Skeletal muscle tissue (tissue), 4 donors: ENCODE data around the gene PDE4D. TPM values are rescaled to one million over a fixed set of nuclear protein-coding genes. Genes with fewer than 3 reads are reported as not detected.

Experiments
- H3K27ac ChIP-seq: one replicate; pipeline ENCODE4 v1.7.0; 2013; ENCODE audit warnings: mild to moderate bottlenecking, low read depth, low read length, inconsistent platforms
- H3K27me3 ChIP-seq, 3 donors: one replicate each; pipeline ENCODE4 v1.7.0; 2013; ENCODE audit warnings: low read length in 3 of 3; ENCODE audit not compliant: control insufficient read depth in 3 of 3, insufficient read depth in 3 of 3
- H3K36me3 ChIP-seq, 3 donors: one replicate each; pipeline ENCODE4 v1.7.0; 2013; ENCODE audit warnings: low read length in 3 of 3; ENCODE audit not compliant: control insufficient read depth in 3 of 3, insufficient read depth in 3 of 3
- H3K4me1 ChIP-seq, 3 donors: one replicate each; pipeline ENCODE4 v1.7.0; 2013; ENCODE audit warnings: low read length in 3 of 3, mild to moderate bottlenecking in 3 of 3; ENCODE audit not compliant: control insufficient read depth in 3 of 3, insufficient read depth in 3 of 3
- H3K4me3 ChIP-seq, 3 donors: one replicate each; pipeline ENCODE4 v1.7.0; 2013; ENCODE audit warnings: low read length in 3 of 3
- H3K9ac ChIP-seq, 3 donors: one replicate each; pipeline ENCODE4 v1.7.0; 2013; ENCODE audit warnings: low read length in 3 of 3, mild to moderate bottlenecking in 3 of 3, moderate library complexity in 2 of 3, low read depth in 1 of 3
- H3K9me3 ChIP-seq, 3 donors: one replicate each; pipeline ENCODE4 v1.7.0; 2013; ENCODE audit warnings: low read length in 3 of 3; ENCODE audit not compliant: control insufficient read depth in 3 of 3
- total RNA-seq: library from RNA; depleted of rRNA; stranded (reverse); fragments of >200 nt; gene quantifications from one replicate; pipeline ENCODE4 v1.2.3, GENCODE V29; 2014
- donor health status: Osteomylitis.

Gene PDE4D
- total RNA-seq, 1 donor from 2014 or later: 59.0 TPM

GRCh38 chr5:59039296-59040023, 854.1 kb downstream of the PDE4D start:
- no peaks in the 10 kb centered on the region for H3K27me3 ChIP-seq
- H3K4me3 ChIP-seq: peak overlapping the region; percentile 78 to 84 (median 84)
- H3K27ac ChIP-seq: peak overlapping the region; percentile 88
- peaks cover 16 to 42% (median 40%) of the 10 kb centered on the region in 3 donors for H3K4me1 ChIP-seq
- no peaks in the 10 kb centered on the region for H3K9me3 ChIP-seq
- H3K36me3 ChIP-seq: peaks cover 0 to 3% (median 0%) of the 10 kb centered on the region in 3 donors
- H3K9ac ChIP-seq: peak overlapping the region; percentile 77 to 89 (median 88)

GRCh38 chr5:59038798-59039295, 854.7 kb downstream of the PDE4D start:
- Histone ChIP-seq H3K9ac (peak overlapping the region; percentile 77 to 89 (median 88)), H3K4me1 (peaks cover 16 to 42% (median 41%) of the 10 kb centered on the region in 3 donors), H3K27ac (peak overlapping the region; percentile 88), H3K36me3 (peaks cover 0 to 3% (median 0%) of the 10 kb centered on the region in 3 donors), H3K27me3 (no peaks in the 10 kb centered on the region), H3K9me3 (no peaks in the 10 kb centered on the region), H3K4me3 (peak overlapping the region; percentile 78 to 84 (median 84))

GRCh38 chr5:59037941-59038797, 855.4 kb downstream of the PDE4D start:
- no peaks in the 10 kb centered on the region for H3K9me3 ChIP-seq
- peak overlapping the region; percentile 78 to 84 (median 84) for H3K4me3 ChIP-seq
- peaks cover 16 to 42% (median 41%) of the 10 kb centered on the region in 3 donors for H3K4me1 ChIP-seq
- peak overlapping the region; percentile 77 to 89 (median 88) for H3K9ac ChIP-seq
- H3K36me3 ChIP-seq: peaks cover 0 to 3% (median 0%) of the 10 kb centered on the region in 3 donors
- H3K27me3 ChIP-seq: no peaks in the 10 kb centered on the region
- H3K27ac ChIP-seq: peak overlapping the region; percentile 88

- Histone ChIP-seq H3K27ac (peak overlapping the region; percentile 88), H3K9ac (peak overlapping the region; percentile 44 to 89 (median 88))
Measured at GRCh38 chr5:59037453-59037852, 856.1 kb downstream of the PDE4D start.

GRCh38 chr5:59037041-59037440, 856.5 kb downstream of the PDE4D start:
- peak overlapping the region; percentile 78 to 84 (median 84) for H3K4me3 ChIP-seq
- no peaks in the 10 kb centered on the region for H3K9me3 ChIP-seq
- no peaks in the 10 kb centered on the region for H3K27me3 ChIP-seq
- peak overlapping the region; percentile 88 for H3K27ac ChIP-seq
- peaks cover 10 to 34% (median 32%) of the 10 kb centered on the region in 3 donors for H3K4me1 ChIP-seq
- peak overlapping the region in 2 of 3 donors; percentile 88 to 89 for H3K9ac ChIP-seq
- H3K36me3 ChIP-seq: peaks cover 0 to 3% (median 0%) of the 10 kb centered on the region in 3 donors

More at GRCh38 chr5:59037453-59037852, 856.1 kb downstream of the PDE4D start:
- peaks cover 0 to 3% (median 0%) of the 10 kb centered on the region in 3 donors for H3K36me3 ChIP-seq
- H3K27me3 ChIP-seq: no peaks in the 10 kb centered on the region
- H3K4me1 ChIP-seq: peaks cover 13 to 38% (median 36%) of the 10 kb centered on the region in 3 donors
- peak overlapping the region; percentile 78 to 84 (median 84) for H3K4me3 ChIP-seq
- H3K9me3 ChIP-seq: no peaks in the 10 kb centered on the region

GRCh38 chr5:59036274-59036961, 857.1 kb downstream of the PDE4D start:
- Histone ChIP-seq H3K36me3 (peaks cover 0 to 3% (median 0%) of the 10 kb centered on the region in 3 donors), H3K4me3 (peak overlapping the region in 1 of 3 donors; percentile 1), H3K9me3 (no peaks in the 10 kb centered on the region), H3K27me3 (no peaks in the 10 kb centered on the region), H3K4me1 (peaks cover 10 to 33% (median 31%) of the 10 kb centered on the region in 3 donors), H3K9ac (peak overlapping the region in 2 of 3 donors; percentile 88 to 89), H3K27ac (peak overlapping the region; percentile 88)

- peak overlapping the region; percentile 88 for H3K27ac ChIP-seq
- H3K27me3 ChIP-seq: no peaks in the 10 kb centered on the region
- peaks cover 10 to 33% (median 31%) of the 10 kb centered on the region in 3 donors for H3K4me1 ChIP-seq
- H3K9ac ChIP-seq: peak overlapping the region in 1 of 3 donors; percentile 27
- peak overlapping the region in 1 of 3 donors; percentile 9 for H3K4me3 ChIP-seq
- H3K36me3 ChIP-seq: peaks cover 3 to 4% (median 3%) of the 10 kb centered on the region in 3 donors
- no peaks in the 10 kb centered on the region for H3K9me3 ChIP-seq
Measured at GRCh38 chr5:59035681-59036080, 857.8 kb downstream of the PDE4D start.

- Histone ChIP-seq H3K27ac (peak overlapping the region; percentile 88), H3K4me3 (no peak overlapping the region)
Measured at GRCh38 chr5:59034498-59035186, 858.9 kb downstream of the PDE4D start.

More at GRCh38 chr5:59034498-59035186, 858.9 kb downstream of the PDE4D start:
- H3K9ac ChIP-seq: peak overlapping the region in 2 of 3 donors; percentile 27 to 51
- H3K9me3 ChIP-seq: no peaks in the 10 kb centered on the region
- H3K4me1 ChIP-seq: peaks cover 4 to 26% (median 26%) of the 10 kb centered on the region in 3 donors
- H3K36me3 ChIP-seq: peaks cover 3 to 5% (median 4%) of the 10 kb centered on the region in 3 donors
- no peaks in the 10 kb centered on the region for H3K27me3 ChIP-seq
